Activated CD8-positive, alpha-beta memory T cell treated with anti-CD3 and anti-CD28 coated beads for 36 hours (primary cell): ENCODE measurements around the gene NRG2. TPM values are rescaled to one million over a fixed set of nuclear protein-coding genes. Genes with fewer than 3 reads are reported as not detected.

Experiments used
- CTCF ChIA-PET: fragments of 350-600 bp; sonication (Branson Sonifier 250); formaldehyde crosslinking; loops from one replicate; lab custom pipeline; 2021; ENCODE audit warnings: antibody characterized with exemption; lab: Charles Lee
- POLR2A ChIA-PET: fragments of 350-600 bp; sonication (Branson Sonifier 250); formaldehyde crosslinking; loops from one replicate; lab custom pipeline; 2021; ENCODE audit warnings: antibody characterized with exemption; lab: Charles Lee
- total RNA-seq, 2 experiments: library from RNA; stranded (reverse); gene quantifications; one replicate each; pipeline ENCODE4 v1.2.3, GENCODE V29; 2021

The NRG2 gene
- total RNA-seq, 2 experiments from 2014 or later = 0.15 to 0.17 TPM

- ChIA-PET POLR2A (no interaction called here), CTCF (interaction anchor here (0.7 kb wide), 1 partner anchor 157 kb away, joined by 3 read pairs; no protein-coding TSS in a partner anchor)
These were observed 82.2 kb downstream of the NRG2 start for GRCh38 chr5:139960723-139961383.

- CTCF ChIA-PET = interaction anchor here (4.1 kb wide), 1 partner anchor 10 kb away, joined by 22 read pairs; no protein-coding TSS in a partner anchor
- POLR2A ChIA-PET = no interaction called here
These were observed 84.5 kb downstream of the NRG2 start for GRCh38 chr5:139958432-139959148.

GRCh38 chr5:139956342-139956741 lies 86.8 kb downstream of the NRG2 start:
- CTCF ChIA-PET = interaction anchor here (1.1 to 4.1 kb wide), 3 partner anchors 12 to 169 kb away, joined by 3 to 22 read pairs (median 3); no protein-coding TSS in a partner anchor
- POLR2A ChIA-PET = no interaction called here

GRCh38 chr5:139955616-139956273 lies 87.4 kb downstream of the NRG2 start:
- POLR2A ChIA-PET = no interaction called here
- CTCF ChIA-PET = interaction anchor here (1.1 to 4.1 kb wide), 2 partner anchors 13 to 169 kb away, joined by 3 to 22 read pairs; no protein-coding TSS in a partner anchor

GRCh38 chr5:139955053-139955605 lies 88.0 kb downstream of the NRG2 start:
- POLR2A ChIA-PET = no interaction called here
- CTCF ChIA-PET = interaction anchor here (1.1 to 4.1 kb wide), 2 partner anchors 13 to 168 kb away, joined by 3 to 22 read pairs; no protein-coding TSS in a partner anchor

- POLR2A ChIA-PET = no interaction called here
- CTCF ChIA-PET = no interaction called here
These were observed 88.6 kb downstream of the NRG2 start for GRCh38 chr5:139954462-139954861.

GRCh38 chr5:139954022-139954421 lies 89.1 kb downstream of the NRG2 start:
- POLR2A ChIA-PET = no interaction called here

GRCh38 chr5:139952574-139952973 lies 90.5 kb downstream of the NRG2 start:
- ChIA-PET POLR2A (no interaction called here), CTCF (interaction anchor here (1.5 to 1.9 kb wide), 2 partner anchors 16 to 165 kb away, joined by 4 to 6 read pairs; no protein-coding TSS in a partner anchor)

More at GRCh38 chr5:139954022-139954421, 89.1 kb downstream of the NRG2 start:
- CTCF ChIA-PET = no interaction called here

- CTCF ChIA-PET = interaction anchor here (1.5 to 1.9 kb wide), 2 partner anchors 17 to 165 kb away, joined by 4 to 6 read pairs; no protein-coding TSS in a partner anchor
- POLR2A ChIA-PET = no interaction called here
These were observed 91.1 kb downstream of the NRG2 start for GRCh38 chr5:139951983-139952382.

- CTCF ChIA-PET = interaction anchor here (1.9 kb wide), 1 partner anchor 17 kb away, joined by 6 read pairs; no protein-coding TSS in a partner anchor
- POLR2A ChIA-PET = no interaction called here
These were observed 91.7 kb downstream of the NRG2 start for GRCh38 chr5:139951296-139951924.

- ChIA-PET CTCF (interaction anchor here (0.5 to 1.0 kb wide), 2 partner anchors 18 to 130 kb away, joined by 3 to 4 read pairs; no protein-coding TSS in a partner anchor), POLR2A (no interaction called here)
These were observed 92.7 kb downstream of the NRG2 start for GRCh38 chr5:139950436-139950835.

- POLR2A ChIA-PET = no interaction called here
- CTCF ChIA-PET = interaction anchor here (0.7 to 1.0 kb wide), 2 partner anchors 19 to 147 kb away, joined by 3 to 4 read pairs; no protein-coding TSS in a partner anchor
These were observed 93.4 kb downstream of the NRG2 start for GRCh38 chr5:139949710-139950109.

GRCh38 chr5:139947727-139948126 lies 95.4 kb downstream of the NRG2 start:
- ChIA-PET CTCF (no interaction called here), POLR2A (no interaction called here)

- ChIA-PET POLR2A (no interaction called here), CTCF (no interaction called here)
These were observed 96.7 kb downstream of the NRG2 start for GRCh38 chr5:139946440-139946839.

GRCh38 chr5:139946006-139946405 lies 97.1 kb downstream of the NRG2 start:
- CTCF ChIA-PET = no interaction called here
- POLR2A ChIA-PET = no interaction called here

GRCh38 chr5:139942243-139942642 lies 100.9 kb downstream of the NRG2 start:
- POLR2A ChIA-PET = no interaction called here

GRCh38 chr5:139930406-139930805 lies 112.7 kb downstream of the NRG2 start:
- CTCF ChIA-PET = no interaction called here
- POLR2A ChIA-PET = no interaction called here

More at GRCh38 chr5:139942243-139942642, 100.9 kb downstream of the NRG2 start:
- CTCF ChIA-PET = interaction anchor here (0.7 kb wide), 1 partner anchor 26 kb away, joined by 3 read pairs; no protein-coding TSS in a partner anchor

- POLR2A ChIA-PET = no interaction called here
- CTCF ChIA-PET = interaction anchor here (0.5 kb wide), 1 partner anchor 12 kb away, joined by 5 read pairs; no protein-coding TSS in a partner anchor
These were observed 116.1 kb downstream of the NRG2 start for GRCh38 chr5:139926797-139927503.
